Activated naive CD8-positive, alpha-beta T cell treated with anti-CD3 and anti-CD28 coated beads for 36 hours (primary cell): ENCODE measurements around the gene RRP1. TPM values are rescaled to one million over a fixed set of nuclear protein-coding genes. Genes with fewer than 3 reads are reported as not detected.
"Not testable (repeated sequence)": the region's sequence is repeated elsewhere in the genome, so short reads cannot be mapped to it uniquely, and the experiment has no call there.

Source experiments
- DNase-seq: peaks from one replicate; pipeline ENCODE4 v3.0.0; 2021
- H3K27ac Mint-ChIP-seq: one replicate; pipeline ENCODE4 v1.8.0; 2022; ENCODE audit warnings: mild to moderate bottlenecking, moderate library complexity, mixed read lengths
- H3K27me3 Mint-ChIP-seq: one replicate; pipeline ENCODE4 v1.8.0; 2022; ENCODE audit warnings: mild to moderate bottlenecking, mixed read lengths
- H3K36me3 Mint-ChIP-seq: one replicate; pipeline ENCODE4 v1.8.0; 2021; ENCODE audit warnings: mild to moderate bottlenecking, mixed read lengths
- H3K4me1 Mint-ChIP-seq: one replicate; pipeline ENCODE4 v1.8.0; 2021; ENCODE audit warnings: mixed read lengths
- H3K4me3 Mint-ChIP-seq: one replicate; pipeline ENCODE4 v1.8.0; 2022; ENCODE audit warnings: mild to moderate bottlenecking, moderate library complexity, mixed read lengths
- H3K9me3 Mint-ChIP-seq: one replicate; pipeline ENCODE4 v1.8.0; 2022; ENCODE audit warnings: mixed read lengths
- total RNA-seq, 2 experiments: library from RNA; stranded (reverse); gene quantifications; one replicate each; pipeline ENCODE4 v1.2.3, GENCODE V29; 2021

RRP1 gene
- total RNA-seq, 2 experiments from 2014 or later, result 89.4 to 90.7 TPM

DNA sequence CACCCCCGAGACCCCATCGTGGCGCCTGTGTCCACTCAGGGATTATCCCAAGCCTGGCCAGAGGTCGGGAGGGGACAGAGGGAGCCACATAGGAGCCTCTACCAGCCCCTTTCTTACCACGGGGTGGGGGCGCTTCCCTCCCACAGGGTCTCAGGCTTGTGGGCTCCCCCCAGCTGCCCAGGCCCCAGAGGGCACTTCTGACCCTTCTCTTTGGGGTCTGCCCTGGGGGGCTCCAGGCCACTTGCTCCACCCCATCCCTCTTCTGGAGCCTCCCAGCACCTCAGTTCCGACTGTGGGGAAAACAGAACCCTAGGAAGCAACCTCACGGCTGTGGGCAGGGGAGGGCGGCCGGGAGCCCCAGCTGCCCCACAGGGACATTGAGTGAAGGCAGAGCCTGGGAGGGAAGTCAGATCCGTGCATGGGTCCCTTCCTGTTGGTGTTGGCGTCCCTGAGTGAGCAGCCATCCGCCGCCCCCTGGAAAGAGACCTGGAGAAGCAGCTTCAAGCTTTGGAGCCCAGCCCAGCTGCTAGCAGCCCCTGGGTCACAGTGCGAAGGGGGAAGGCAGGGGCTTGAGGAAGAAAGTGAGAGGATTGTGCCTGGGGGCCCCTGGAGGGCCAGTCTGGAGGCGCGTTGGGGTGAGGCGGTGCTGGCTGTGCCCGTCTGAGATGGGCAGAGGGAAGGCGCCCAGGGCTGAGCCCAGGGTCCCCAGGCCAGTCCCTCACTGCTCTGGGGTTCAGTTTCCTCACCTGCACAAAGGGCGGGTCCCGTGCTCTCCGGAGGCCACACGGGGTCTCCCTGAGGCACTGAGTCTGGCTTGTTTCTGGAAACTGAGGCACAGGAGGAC is 22.1 kb downstream of the RRP1 start:
- no peak overlapping the region for H3K27ac Mint-ChIP-seq
- H3K4me1 Mint-ChIP-seq, result peaks cover 6% of the 10 kb centered on the region
- no peak overlapping the region for H3K4me3 Mint-ChIP-seq
- no peak for DNase-seq
- no peaks in the 10 kb centered on the region for H3K36me3 Mint-ChIP-seq
- no peaks in the 10 kb centered on the region for H3K9me3 Mint-ChIP-seq
- no peaks in the 10 kb centered on the region for H3K27me3 Mint-ChIP-seq

- Mint-ChIP-seq H3K27me3 (no peaks in the 10 kb centered on the region), H3K27ac (no peak overlapping the region), H3K4me3 (no peak overlapping the region)
Measured at GRCh38 chr21:43812139-43812821, 22.9 kb downstream of the RRP1 start.

GRCh38 chr21:43812957-43813655 is 23.7 kb downstream of the RRP1 start:
- DNase-seq, result no peak
- Mint-ChIP-seq H3K36me3 (no peaks in the 10 kb centered on the region), H3K27me3 (no peaks in the 10 kb centered on the region), H3K4me3 (no peak overlapping the region), H3K27ac (no peak overlapping the region), H3K9me3 (no peaks in the 10 kb centered on the region), H3K4me1 (peaks cover 6% of the 10 kb centered on the region)

More at GRCh38 chr21:43812139-43812821, 22.9 kb downstream of the RRP1 start:
- no peaks in the 10 kb centered on the region for H3K9me3 Mint-ChIP-seq
- H3K36me3 Mint-ChIP-seq, result no peaks in the 10 kb centered on the region
- peaks cover 6% of the 10 kb centered on the region for H3K4me1 Mint-ChIP-seq
- DNase-seq, result no peak

DNA sequence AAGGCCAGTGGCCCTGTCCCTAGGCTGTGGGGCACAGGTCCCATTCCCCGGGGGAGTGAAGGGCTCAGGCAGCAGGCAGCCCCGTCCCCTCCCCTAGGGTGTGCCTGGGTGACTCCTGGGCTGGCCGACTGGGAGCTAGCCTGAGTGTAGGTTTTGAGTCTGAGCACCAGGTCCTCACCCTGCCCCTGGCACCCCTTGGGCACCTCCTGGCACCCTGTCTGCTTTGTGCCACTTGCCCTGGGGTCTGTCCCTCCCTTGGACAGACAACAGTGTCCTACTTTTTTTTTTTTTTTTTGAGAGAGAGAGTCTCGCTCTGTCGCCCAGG is 24.2 kb downstream of the RRP1 start:
- no peak for DNase-seq
- peaks cover 6% of the 10 kb centered on the region for H3K4me1 Mint-ChIP-seq
- no peaks in the 10 kb centered on the region for H3K27me3 Mint-ChIP-seq
- H3K36me3 Mint-ChIP-seq, result peaks cover under 1% of the 10 kb centered on the region
- H3K9me3 Mint-ChIP-seq, result peaks cover under 1% of the 10 kb centered on the region
- H3K4me3 Mint-ChIP-seq, result no peak overlapping the region
- no peak overlapping the region for H3K27ac Mint-ChIP-seq

DNA sequence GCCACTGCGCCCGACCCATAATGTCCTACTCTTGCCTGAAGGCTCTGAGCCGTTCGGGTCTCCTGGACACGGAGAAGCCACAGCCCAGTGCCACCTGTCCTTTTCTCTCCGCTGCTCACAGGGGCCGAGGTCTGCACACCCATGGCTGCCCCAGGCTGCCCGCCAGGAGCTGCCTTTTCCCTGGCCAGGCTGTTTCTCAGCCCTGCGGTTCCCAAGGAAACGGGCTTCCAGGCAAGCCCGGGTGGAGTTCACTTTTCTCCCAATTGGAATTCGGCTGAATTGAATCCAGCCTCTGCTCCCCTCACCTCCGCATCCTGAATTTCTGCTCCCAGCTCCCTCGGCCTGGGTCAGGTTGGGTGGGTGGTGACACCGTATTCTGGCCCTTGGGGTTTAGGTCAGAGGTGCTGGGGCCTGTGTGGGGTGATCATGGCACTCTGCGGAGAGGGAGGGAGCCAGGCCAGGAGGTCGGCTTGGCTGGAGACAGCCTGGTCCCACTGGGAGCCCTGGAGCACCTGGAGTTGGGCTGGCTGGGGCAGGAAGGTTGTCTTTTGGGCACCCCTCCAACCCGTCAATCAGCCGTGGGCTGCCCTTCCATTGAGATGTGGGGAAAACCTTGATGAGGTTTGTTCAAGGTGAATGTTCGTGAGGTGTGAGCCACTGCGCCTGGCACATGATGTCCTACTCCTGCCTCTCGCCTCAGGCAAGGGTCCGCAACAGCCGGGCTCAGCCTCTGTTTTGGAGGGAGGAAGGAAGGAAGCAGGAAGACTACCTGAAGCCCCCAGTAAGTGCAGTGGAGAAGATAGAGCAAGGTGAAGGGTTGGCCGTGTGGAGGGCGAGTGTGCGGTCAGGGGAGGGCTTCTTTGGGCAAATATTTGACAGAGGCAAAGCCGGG is 25.1 kb downstream of the RRP1 start:
- H3K9me3 Mint-ChIP-seq, result peaks cover 5% of the 10 kb centered on the region
- H3K4me3 Mint-ChIP-seq, result no peak overlapping the region
- peaks cover 2% of the 10 kb centered on the region for H3K36me3 Mint-ChIP-seq
- H3K4me1 Mint-ChIP-seq, result peaks cover 6% of the 10 kb centered on the region
- no peak overlapping the region for H3K27ac Mint-ChIP-seq
- DNase-seq, result no peak
- H3K27me3 Mint-ChIP-seq, result no peaks in the 10 kb centered on the region

DNA sequence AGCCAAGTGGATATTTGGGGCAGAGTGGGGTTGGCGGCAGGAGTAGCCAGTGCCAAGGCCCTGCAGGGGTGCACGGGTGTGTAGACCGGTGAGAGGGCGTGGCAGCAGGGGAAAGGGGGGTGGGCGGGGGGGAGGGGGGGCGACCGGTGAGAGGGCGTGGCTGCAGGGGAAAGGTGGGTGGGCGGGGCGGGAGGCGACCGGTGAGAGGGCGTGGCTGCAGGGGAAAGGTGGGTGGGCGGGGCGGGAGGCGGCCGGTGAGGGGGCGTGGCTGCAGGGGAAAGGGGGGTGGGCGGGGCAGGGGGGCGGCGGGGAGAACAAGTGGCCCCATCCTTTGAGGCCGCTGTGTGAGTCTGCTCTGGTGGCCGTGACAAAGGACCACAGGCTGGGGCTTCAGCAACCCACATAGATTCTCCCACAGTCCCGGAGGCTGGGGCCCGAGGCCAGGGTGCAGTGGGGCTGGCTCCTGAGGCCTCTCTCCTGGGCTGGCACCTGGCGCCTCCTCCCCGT is 25.8 kb downstream of the RRP1 start:
- Mint-ChIP-seq H3K27me3 (no peaks in the 10 kb centered on the region), H3K36me3 (peaks cover 2% of the 10 kb centered on the region), H3K27ac (no peak overlapping the region), H3K9me3 (peaks cover 5% of the 10 kb centered on the region), H3K4me1 (peaks cover 6% of the 10 kb centered on the region), H3K4me3 (no peak overlapping the region)
- DNase-seq, result no peak

DNA sequence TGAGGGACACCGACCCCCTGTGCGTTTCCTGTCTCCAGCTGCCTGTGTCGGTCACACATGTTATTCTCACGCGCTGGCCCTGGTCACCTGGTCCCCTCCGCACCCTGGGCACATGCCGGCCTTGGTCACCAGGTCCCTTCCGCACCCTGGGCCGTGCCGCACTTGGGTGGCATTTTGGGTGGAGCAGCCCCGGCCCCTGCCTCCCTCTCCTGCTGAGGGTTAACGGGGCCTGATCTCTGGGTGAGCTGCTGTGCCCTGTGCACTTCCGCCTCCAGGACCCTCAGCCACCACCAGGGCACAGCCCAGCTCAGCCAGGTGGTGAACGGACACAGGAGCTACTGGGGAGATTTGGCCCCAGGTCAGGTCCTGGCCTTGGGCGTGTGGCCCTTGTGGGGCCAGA is 26.6 kb downstream of the RRP1 start:
- peaks cover 2% of the 10 kb centered on the region for H3K36me3 Mint-ChIP-seq
- peaks cover 5% of the 10 kb centered on the region for H3K9me3 Mint-ChIP-seq
- no peaks in the 10 kb centered on the region for H3K27me3 Mint-ChIP-seq
- DNase-seq, result no peak
- H3K4me3 Mint-ChIP-seq, result no peak overlapping the region
- H3K4me1 Mint-ChIP-seq, result peaks cover 1% of the 10 kb centered on the region
- H3K27ac Mint-ChIP-seq, result no peak overlapping the region

DNA sequence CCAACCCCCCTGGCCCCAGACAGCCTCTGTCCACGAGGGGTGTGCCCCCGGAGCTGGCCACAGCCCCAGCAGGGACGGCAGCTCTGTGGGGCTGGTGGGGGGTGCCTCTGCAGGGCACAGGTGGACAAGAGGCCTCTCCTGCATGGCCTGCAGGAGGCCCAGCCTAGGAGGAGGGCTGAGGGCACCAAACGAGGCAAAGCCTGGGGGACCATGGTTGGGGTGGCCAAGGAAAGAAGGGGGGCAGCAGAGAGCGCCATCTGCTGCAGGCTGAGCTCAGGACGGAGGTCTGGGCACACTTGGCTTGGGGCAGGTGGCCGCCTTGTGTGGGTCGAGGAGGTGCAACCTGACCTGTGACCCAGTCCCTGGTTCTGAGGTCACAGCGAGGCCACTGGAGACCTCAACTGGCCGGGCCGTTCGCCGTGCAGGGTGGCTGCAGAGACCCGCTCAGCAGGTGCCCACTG is 27.3 kb downstream of the RRP1 start:
- H3K9me3 Mint-ChIP-seq, result peaks cover 5% of the 10 kb centered on the region
- peaks cover 2% of the 10 kb centered on the region for H3K36me3 Mint-ChIP-seq
- H3K27ac Mint-ChIP-seq, result no peak overlapping the region
- H3K4me3 Mint-ChIP-seq, result no peak overlapping the region
- no peak for DNase-seq
- no peaks in the 10 kb centered on the region for H3K27me3 Mint-ChIP-seq
- H3K4me1 Mint-ChIP-seq, result no peaks in the 10 kb centered on the region

- Mint-ChIP-seq H3K27me3 (no peaks in the 10 kb centered on the region), H3K4me1 (no peaks in the 10 kb centered on the region), H3K27ac (no peak overlapping the region), H3K9me3 (peaks cover 5% of the 10 kb centered on the region), H3K4me3 (no peak overlapping the region), H3K36me3 (peaks cover 2% of the 10 kb centered on the region)
- no peak for DNase-seq
Measured at GRCh38 chr21:43817157-43818086, 28.0 kb downstream of the RRP1 start.

GRCh38 chr21:43818685-43819084 is 29.3 kb downstream of the RRP1 start:
- no peak overlapping the region for H3K4me3 Mint-ChIP-seq
- no peaks in the 10 kb centered on the region for H3K27me3 Mint-ChIP-seq
- peaks cover 2% of the 10 kb centered on the region for H3K36me3 Mint-ChIP-seq
- peaks cover 5% of the 10 kb centered on the region for H3K9me3 Mint-ChIP-seq
- H3K27ac Mint-ChIP-seq, result no peak overlapping the region
- DNase-seq, result no peak
- H3K4me1 Mint-ChIP-seq, result no peaks in the 10 kb centered on the region

DNA sequence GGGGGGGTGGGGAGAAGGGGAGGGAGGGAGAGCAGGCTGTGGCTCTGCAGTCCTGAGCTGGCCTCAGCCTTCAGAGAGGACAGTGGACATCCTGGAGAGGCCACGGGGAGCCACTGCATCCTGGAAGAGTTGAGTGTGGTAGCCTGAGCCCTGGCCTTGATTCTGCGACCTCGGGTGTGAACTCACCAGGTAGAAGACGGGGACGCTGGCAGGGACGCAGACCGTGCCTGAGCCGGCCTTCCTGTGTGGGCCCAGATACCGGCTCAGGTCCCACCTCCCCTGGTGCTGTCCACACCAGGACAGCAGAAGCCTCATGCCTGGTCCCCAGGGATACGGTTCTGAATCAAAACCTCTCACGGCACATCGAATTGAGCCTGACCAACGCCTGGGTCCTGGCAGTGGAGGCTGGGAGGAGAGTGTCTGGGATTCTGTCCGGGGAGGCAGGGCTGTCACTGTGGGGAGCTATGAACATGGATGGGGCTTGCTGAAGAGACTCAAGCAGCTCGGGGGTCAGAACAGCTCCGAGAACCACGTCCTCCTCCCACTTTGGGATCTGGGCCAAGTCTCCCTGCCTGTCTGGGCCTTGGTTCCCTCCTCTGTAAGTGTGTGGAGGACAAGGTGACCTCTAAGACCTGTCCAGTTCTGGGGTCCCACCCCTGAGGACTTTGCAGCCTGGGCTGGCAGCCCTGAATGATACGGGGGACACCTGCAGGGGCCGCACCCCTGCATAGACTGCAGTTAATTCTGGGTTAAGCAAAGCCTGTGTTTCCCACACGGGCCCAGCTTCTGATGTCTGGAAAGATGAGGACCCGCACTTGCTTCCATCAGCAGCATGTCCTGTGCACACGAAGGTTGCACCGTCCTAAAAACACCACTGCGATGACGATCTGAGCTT is 30.4 kb downstream of the RRP1 start:
- no peaks in the 10 kb centered on the region for H3K27me3 Mint-ChIP-seq
- peaks cover 2% of the 10 kb centered on the region for H3K36me3 Mint-ChIP-seq
- DNase-seq, result no peak
- no peaks in the 10 kb centered on the region for H3K4me1 Mint-ChIP-seq
- no peak overlapping the region for H3K4me3 Mint-ChIP-seq
- peaks cover 5% of the 10 kb centered on the region for H3K9me3 Mint-ChIP-seq
- no peak overlapping the region for H3K27ac Mint-ChIP-seq

DNA sequence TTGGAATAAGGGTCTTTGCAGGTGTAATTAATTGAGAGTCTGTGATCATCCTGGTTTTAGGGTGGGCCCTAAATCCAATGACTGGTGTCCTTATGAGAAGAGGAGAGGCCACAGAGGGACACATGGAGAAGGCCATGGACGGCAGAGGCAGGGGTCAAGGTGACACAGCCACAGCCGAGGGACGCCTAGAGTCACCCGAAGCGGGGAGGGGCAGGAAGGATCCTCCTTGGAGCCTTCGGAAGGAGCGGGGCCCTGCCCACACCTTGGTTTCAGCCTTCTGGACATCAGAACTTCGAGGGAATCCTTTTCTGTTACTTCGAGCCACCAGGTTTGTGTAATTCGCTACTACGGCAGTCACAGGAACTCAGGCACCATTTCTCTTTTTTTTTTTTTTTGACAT is 31.1 kb downstream of the RRP1 start:
- no peaks in the 10 kb centered on the region for H3K27me3 Mint-ChIP-seq
- peaks cover 2% of the 10 kb centered on the region for H3K36me3 Mint-ChIP-seq
- no peak overlapping the region for H3K27ac Mint-ChIP-seq
- H3K4me3 Mint-ChIP-seq, result no peak overlapping the region
- no peak for DNase-seq
- H3K9me3 Mint-ChIP-seq, result peaks cover 5% of the 10 kb centered on the region
- H3K4me1 Mint-ChIP-seq, result no peaks in the 10 kb centered on the region

DNA sequence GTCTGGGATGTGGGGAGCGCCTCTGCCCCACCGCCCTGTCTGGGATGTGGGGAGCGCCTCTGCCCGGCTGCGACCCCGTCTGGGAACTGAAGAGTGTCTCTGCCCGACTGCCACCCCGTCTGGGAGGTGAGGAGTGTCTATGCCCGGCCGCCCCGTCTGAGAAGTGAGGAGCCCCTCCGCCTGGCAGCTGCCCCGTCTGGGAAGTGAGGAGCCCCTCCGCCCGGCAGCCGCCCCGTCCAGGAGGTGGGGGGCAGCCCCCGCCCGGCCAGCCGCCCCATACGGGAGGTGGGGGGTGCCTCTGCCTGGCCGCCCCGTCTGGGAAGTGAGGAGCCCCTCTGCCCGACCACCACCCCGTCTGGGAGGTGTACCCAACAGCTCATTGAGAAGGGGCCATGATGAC is 32.8 kb downstream of the RRP1 start:
- H3K4me1 Mint-ChIP-seq, H3K36me3 Mint-ChIP-seq, H3K27me3 Mint-ChIP-seq, H3K4me3 Mint-ChIP-seq, DNase-seq, H3K9me3 Mint-ChIP-seq, H3K27ac Mint-ChIP-seq: not testable (repeated sequence)
